Astrocyte (in vitro differentiated cells and primary cell): ENCODE results near the gene PRRC2B. TPM values are rescaled to one million over a fixed set of nuclear protein-coding genes. Genes with fewer than 3 reads are reported as not detected.
A peak's percentile ranks its signal among the peaks of the same experiment; 100 is the strongest.

ENCODE experiments used
- DNase-seq: peaks from one replicate; pipeline ENCODE4 v3.0.0-alpha.2; 2010; ENCODE audit warnings: low read depth
- FAIRE-seq: peaks from 2 replicates; lab custom pipeline; 2011; peaks lifted over from hg19 to GRCh38; lab: Jason Lieb, UNC
- H2AFZ ChIP-seq: 2 replicates; pipeline ENCODE4 v1.6.0; 2012; ENCODE audit warnings: low read depth, low read length, inconsistent platforms
- H3K27ac ChIP-seq: 2 replicates; pipeline ENCODE4 v1.5.1; 2011; ENCODE audit warnings: low read depth, low read length, inconsistent platforms
- H3K27me3 ChIP-seq: 2 replicates; pipeline ENCODE4 v1.6.0; 2011; ENCODE audit warnings: low read length, inconsistent platforms; ENCODE audit not compliant: insufficient read depth
- H3K36me3 ChIP-seq: 2 replicates; pipeline ENCODE4 v1.5.1; 2011; ENCODE audit warnings: low read length, inconsistent platforms; ENCODE audit not compliant: insufficient read depth
- H3K4me1 ChIP-seq: 2 replicates; pipeline ENCODE4 v1.5.1; 2011; ENCODE audit warnings: low read length, inconsistent platforms; ENCODE audit not compliant: insufficient read depth
- H3K4me2 ChIP-seq: 2 replicates; pipeline ENCODE4 v1.6.0; 2012; ENCODE audit warnings: low read length, inconsistent platforms
- H3K4me3 ChIP-seq: 2 replicates; pipeline ENCODE4 v1.5.1; 2011; ENCODE audit warnings: low read depth, mild to moderate bottlenecking, low read length, inconsistent platforms; ENCODE audit not compliant: insufficient read depth
- H3K79me2 ChIP-seq: 2 replicates; pipeline ENCODE4 v1.6.0; 2012; ENCODE audit warnings: mild to moderate bottlenecking, low read length, inconsistent platforms; ENCODE audit not compliant: insufficient read depth
- H3K9ac ChIP-seq: 2 replicates; pipeline ENCODE4 v1.6.0; 2012; ENCODE audit warnings: mild to moderate bottlenecking, low read length, inconsistent platforms
- H3K9me3 ChIP-seq: 2 replicates; pipeline ENCODE4 v1.5.1; 2012; ENCODE audit warnings: low read depth, mild to moderate bottlenecking, low read length, inconsistent platforms; ENCODE audit not compliant: insufficient read depth
- H4K20me1 ChIP-seq: 2 replicates; pipeline ENCODE4 v1.6.0; 2012; ENCODE audit warnings: low read length, inconsistent platforms; ENCODE audit not compliant: insufficient read depth
- H3K27ac Mint-ChIP-seq: one replicate; pipeline ENCODE4 v1.8.0; 2021; ENCODE audit warnings: mild to moderate bottlenecking, mixed read lengths; ENCODE audit not compliant: unreplicated experiment
- H3K27me3 Mint-ChIP-seq: one replicate; pipeline ENCODE4 v1.8.0; 2021; ENCODE audit warnings: low read depth, mixed read lengths; ENCODE audit not compliant: unreplicated experiment
- H3K36me3 Mint-ChIP-seq: one replicate; pipeline ENCODE4 v1.8.0; 2021; ENCODE audit warnings: low read depth, mixed read lengths; ENCODE audit not compliant: unreplicated experiment
- H3K4me1 Mint-ChIP-seq: one replicate; pipeline ENCODE4 v1.8.0; 2021; ENCODE audit warnings: low read depth, mixed read lengths; ENCODE audit not compliant: unreplicated experiment
- H3K4me3 Mint-ChIP-seq: one replicate; pipeline ENCODE4 v1.8.0; 2021; ENCODE audit warnings: mild to moderate bottlenecking, moderate library complexity, mixed read lengths; ENCODE audit not compliant: unreplicated experiment
- H3K9me3 Mint-ChIP-seq: one replicate; pipeline ENCODE4 v1.8.0; 2021; ENCODE audit warnings: mild to moderate bottlenecking, mixed read lengths; ENCODE audit not compliant: unreplicated experiment
- EZH2 ChIP-seq: IDR thresholded peaks from 2 replicates; pipeline ENCODE4 v1.6.1; 2012; ENCODE audit warnings: mild to moderate bottlenecking, low read length, inconsistent platforms; ENCODE audit not compliant: insufficient read depth
- total RNA-seq: library from RNA; stranded (reverse); gene quantifications from 2 replicates; pipeline ENCODE4 v1.2.1, GENCODE V29; 2021
- TF ChIP-seq, protein P1 (sequence below): IDR thresholded peaks from 2 replicates; pipeline ENCODE4 v1.5.1; 2011; ENCODE audit warnings: low read depth, mild to moderate bottlenecking, inconsistent platforms, low read length, moderate library complexity; ENCODE audit not compliant: insufficient read depth

The PRRC2B gene
- total RNA-seq, 1 donor from 2014 or later, result 292 TPM

DNA sequence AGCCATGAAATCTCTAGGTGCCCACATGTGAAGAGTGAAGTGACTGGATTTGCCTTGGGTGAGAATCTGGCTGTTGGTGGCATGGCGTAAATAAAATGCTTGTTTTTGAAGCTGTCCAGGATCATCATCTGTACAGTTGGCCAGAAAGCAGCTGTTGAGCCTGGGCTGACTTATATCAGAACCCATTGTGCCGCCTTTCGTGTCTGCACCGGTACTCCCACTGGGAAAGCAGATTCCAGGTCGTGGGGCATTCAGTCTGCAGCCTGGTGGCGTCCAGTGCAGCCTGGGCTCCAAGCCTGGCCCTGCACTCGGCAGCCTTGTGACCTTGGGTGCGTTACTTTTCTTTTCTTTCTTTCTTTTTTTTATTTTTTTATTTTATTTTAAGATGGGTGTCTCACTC is 27.8 kb downstream of the PRRC2B start:
- Histone ChIP-seq H3K36me3 (no peaks in the 10 kb centered on the region), H3K9me3 (no peaks in the 10 kb centered on the region), H4K20me1 (peaks cover 99% of the 10 kb centered on the region), H3K79me2 (peaks cover 100% of the 10 kb centered on the region), H2AFZ (no peak overlapping the region), H3K9ac (peak overlapping the region; percentile 26), H3K4me2 (peak overlapping the region; percentile 28), H3K4me3 (no peak overlapping the region), H3K27ac (peak overlapping the region; percentile 17), H3K4me1 (peaks cover 53% of the 10 kb centered on the region), H3K27me3 (no peaks in the 10 kb centered on the region)
- Mint-ChIP-seq H3K4me3 (no peak overlapping the region), H3K36me3 (peaks cover 6% of the 10 kb centered on the region), H3K4me1 (peaks cover 64% of the 10 kb centered on the region), H3K9me3 (no peaks in the 10 kb centered on the region), H3K27me3 (no peaks in the 10 kb centered on the region), H3K27ac (no peak overlapping the region)
- TF ChIP-seq EZH2, result no peak
- TF ChIP-seq, protein P1, sequence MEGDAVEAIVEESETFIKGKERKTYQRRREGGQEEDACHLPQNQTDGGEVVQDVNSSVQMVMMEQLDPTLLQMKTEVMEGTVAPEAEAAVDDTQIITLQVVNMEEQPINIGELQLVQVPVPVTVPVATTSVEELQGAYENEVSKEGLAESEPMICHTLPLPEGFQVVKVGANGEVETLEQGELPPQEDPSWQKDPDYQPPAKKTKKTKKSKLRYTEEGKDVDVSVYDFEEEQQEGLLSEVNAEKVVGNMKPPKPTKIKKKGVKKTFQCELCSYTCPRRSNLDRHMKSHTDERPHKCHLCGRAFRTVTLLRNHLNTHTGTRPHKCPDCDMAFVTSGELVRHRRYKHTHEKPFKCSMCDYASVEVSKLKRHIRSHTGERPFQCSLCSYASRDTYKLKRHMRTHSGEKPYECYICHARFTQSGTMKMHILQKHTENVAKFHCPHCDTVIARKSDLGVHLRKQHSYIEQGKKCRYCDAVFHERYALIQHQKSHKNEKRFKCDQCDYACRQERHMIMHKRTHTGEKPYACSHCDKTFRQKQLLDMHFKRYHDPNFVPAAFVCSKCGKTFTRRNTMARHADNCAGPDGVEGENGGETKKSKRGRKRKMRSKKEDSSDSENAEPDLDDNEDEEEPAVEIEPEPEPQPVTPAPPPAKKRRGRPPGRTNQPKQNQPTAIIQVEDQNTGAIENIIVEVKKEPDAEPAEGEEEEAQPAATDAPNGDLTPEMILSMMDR, result no peak
- no peak for FAIRE-seq
- no peak for DNase-seq

DNA sequence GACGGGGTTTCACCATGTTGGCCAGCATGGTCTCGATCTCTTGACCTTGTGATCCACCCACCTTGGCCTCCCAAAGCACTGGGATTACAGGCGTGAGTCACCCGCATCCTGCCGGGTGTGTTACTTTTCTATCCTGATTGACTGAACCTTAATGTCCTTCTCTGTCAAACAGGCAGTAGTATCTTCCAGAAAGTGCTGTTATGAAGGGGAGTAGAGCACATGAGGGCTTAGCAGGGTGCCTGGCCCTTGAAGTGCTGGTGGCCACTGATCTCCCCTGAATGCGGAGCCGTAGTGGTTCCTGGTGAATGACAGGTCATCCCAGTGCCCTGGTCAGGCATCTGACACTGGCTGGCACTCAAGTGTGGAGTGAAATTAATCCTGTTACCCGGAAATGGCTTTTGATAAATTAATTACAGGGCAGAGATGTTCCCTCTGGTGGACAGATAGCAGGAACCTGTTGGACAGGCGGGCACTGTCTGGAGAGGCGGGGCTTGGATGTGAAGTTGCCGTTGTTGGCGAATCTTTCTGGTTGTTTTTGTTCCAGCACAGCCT is 28.4 kb downstream of the PRRC2B start:
- Histone ChIP-seq H3K4me3 (no peak overlapping the region), H3K36me3 (no peaks in the 10 kb centered on the region), H3K9me3 (no peaks in the 10 kb centered on the region), H2AFZ (no peak overlapping the region), H3K27me3 (no peaks in the 10 kb centered on the region), H3K9ac (peak overlapping the region; percentile 29), H3K4me2 (peak overlapping the region; percentile 66), H3K79me2 (peaks cover 100% of the 10 kb centered on the region), H3K4me1 (peaks cover 48% of the 10 kb centered on the region), H4K20me1 (peaks cover 99% of the 10 kb centered on the region), H3K27ac (peak overlapping the region; percentile 65)
- no peaks in the 10 kb centered on the region for H3K27me3 Mint-ChIP-seq
- FAIRE-seq, result no peak
- H3K4me1 Mint-ChIP-seq, result peaks cover 62% of the 10 kb centered on the region
- DNase-seq, result no peak
- H3K36me3 Mint-ChIP-seq, result peaks cover 6% of the 10 kb centered on the region
- H3K27ac Mint-ChIP-seq, result peak overlapping the region; percentile 94
- H3K9me3 Mint-ChIP-seq, result no peaks in the 10 kb centered on the region
- TF ChIP-seq EZH2, result no peak
- TF ChIP-seq, protein P1, result no peak
- peak overlapping the region; percentile 66 for H3K4me3 Mint-ChIP-seq

DNA sequence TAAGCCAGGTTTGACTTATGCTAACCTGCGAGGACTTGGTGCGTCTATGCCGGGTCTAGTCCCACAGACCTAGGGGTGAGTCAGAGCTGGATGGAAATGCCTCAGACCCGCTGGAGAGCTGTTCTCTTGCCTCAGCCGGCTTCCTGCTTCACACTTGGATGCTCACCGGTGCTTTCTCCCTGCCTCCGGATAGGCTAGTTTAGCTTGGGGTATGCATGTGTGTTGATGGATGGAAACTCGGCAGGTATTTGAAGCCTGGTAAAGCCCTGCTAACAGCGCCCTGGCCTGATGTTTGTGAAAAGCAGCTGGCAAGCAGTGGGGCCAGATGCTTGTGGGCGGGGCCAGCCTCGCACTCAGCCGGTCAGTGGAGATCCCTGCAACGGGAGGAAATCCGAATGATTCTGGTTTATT is 29.3 kb downstream of the PRRC2B start:
- Histone ChIP-seq H3K79me2 (peaks cover 99% of the 10 kb centered on the region), H4K20me1 (peaks cover 99% of the 10 kb centered on the region), H3K27ac (peak overlapping the region; percentile 65), H3K9me3 (no peaks in the 10 kb centered on the region), H3K4me2 (peak overlapping the region; percentile 66), H2AFZ (no peak overlapping the region), H3K36me3 (no peaks in the 10 kb centered on the region), H3K9ac (peak overlapping the region; percentile 29), H3K27me3 (no peaks in the 10 kb centered on the region), H3K4me1 (peaks cover 40% of the 10 kb centered on the region), H3K4me3 (no peak overlapping the region)
- Mint-ChIP-seq H3K27me3 (no peaks in the 10 kb centered on the region), H3K9me3 (no peaks in the 10 kb centered on the region), H3K27ac (peak overlapping the region; percentile 94), H3K4me1 (peaks cover 53% of the 10 kb centered on the region), H3K36me3 (peaks cover 6% of the 10 kb centered on the region), H3K4me3 (peak overlapping the region; percentile 34)
- TF ChIP-seq, protein P1, result no peak
- no peak for TF ChIP-seq EZH2
- FAIRE-seq, result peak; percentile 73
- peak; percentile 94 for DNase-seq
